Measurements from ENCODE around the gene ERG.

Gene ERG

DNA sequence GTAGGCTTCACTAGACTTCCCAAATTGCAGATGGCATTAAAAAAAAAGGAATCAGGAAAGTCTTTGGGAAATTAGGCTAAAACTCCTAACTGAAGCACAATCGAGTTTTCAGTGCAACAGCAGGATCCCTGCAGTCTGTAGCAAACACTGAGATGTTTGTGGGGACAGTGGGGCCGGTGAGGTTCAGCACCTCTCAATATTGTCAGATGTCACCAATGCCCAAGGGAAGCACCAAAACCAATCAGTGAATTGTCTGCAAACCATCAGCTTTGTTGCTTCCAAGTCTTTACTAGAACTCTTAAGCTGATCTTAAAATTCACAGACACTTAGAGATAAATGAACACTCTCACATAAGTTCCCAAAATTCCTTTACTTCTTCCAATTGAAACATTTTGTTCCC, 2.6 kb downstream of the ERG start:
- DNase-seq: no peak

DNA sequence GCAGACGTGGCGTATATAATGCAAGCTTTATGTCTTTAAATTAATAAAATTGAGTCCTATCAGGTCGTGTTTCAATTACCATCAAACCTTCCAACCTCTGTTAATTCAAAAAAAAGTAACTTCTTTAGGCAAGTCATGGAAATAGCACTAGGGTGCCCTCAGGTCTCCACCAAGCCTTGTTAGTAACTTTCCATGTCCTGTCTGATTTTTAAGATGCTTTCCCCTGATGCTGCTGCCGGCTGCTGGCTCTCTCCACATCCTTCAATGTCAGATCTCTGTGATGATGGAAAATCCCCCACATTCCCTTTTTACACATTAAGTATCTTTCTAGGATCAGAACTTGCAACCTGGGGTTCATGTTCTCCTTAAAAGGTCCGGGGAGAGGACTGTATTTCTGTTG, 3.0 kb downstream of the ERG start:
- DNase-seq: no peak

DNA sequence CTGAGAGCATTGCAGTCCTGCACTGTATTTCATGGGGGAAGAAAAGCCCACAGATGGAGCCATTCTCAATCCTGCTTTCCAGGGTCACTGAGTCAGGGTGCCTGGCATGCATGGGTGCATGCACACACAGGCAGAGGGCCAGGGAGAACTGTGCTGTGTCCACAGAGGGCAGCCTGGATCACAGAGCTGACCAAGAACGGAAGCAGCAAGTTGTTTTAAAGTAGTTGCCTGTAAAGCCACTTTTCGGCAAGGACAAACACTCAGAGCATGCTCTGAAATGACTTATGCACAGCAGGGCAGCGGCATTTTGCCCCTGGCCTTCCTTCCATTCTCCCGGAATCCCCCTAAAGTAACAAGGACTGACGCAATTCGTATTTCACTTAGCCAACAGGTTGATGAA, 3.6 kb downstream of the ERG start:
- DNase-seq: no peak

DNA sequence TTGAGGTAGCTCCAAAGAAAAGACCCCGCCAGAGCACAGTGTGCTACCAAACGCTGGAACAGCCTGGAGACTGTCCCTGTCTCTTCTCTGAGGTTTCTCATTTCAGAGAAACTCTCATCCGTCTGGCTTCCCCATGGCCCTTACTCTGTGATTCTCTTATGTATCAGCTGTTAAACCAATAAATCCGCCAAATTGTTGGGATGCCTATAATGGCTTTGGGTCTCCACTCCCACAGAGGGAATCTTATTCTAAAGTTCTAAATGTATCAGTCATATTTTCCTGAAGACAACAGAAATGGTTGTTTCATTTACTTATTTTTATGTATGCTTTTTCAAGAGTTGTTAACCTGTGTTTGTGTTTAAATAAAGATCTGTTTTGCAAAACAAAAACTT, 4.0 kb downstream of the ERG start:
- no peak for DNase-seq

DNA sequence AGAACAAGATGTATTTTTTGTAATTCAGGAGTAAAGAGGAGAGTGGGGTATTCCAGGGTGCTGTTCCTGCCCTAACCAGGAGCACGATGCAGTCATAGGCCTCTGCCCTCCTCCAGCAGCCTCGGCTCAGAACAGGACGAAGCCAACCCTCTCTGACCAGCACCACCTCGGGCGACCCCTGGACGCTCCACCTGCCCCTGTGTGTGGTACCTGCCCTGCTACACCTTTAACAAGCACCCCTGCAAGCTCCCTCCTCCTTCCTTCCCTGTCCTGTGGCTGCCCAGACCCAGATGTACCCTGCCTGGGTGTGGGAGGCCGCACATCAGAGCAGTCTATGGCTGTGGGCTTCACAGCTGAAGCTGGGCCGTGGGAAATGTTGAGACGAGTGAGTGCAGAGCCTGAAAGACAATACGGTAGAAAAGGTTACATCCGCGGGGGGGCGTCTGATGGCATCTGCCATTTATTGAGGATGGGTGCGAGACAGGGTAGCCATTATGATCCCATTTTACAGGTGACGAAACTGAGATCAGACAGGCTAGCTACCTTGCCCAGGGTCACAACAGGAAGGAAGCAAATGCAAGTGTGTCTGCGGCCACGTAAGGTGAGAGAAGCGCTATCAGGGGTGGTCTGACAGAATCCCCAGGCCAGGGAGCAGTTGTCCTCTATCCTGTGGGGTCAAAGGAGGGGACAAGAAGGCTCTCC, 4.6 kb downstream of the ERG start:
- no peak for DNase-seq

DNA sequence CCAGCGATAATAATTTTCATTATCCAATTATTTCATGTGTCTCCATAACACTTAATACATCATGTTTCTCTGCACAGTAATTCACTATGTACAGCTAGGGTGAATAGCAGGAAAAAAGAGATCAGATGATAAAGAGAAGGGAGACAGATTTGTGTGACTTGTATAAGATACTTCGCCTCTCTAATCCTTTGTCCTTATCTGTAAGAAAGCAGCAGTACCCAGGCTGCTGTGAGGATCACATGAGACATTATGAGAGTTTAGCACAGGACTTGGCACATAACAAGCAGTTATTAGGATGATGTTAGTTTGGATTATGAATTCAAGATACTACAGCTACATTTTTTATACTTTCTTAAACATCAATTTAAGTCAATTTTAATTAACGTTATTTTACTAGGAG, 6.3 kb downstream of the ERG start:
- DNase-seq: no peak

DNA sequence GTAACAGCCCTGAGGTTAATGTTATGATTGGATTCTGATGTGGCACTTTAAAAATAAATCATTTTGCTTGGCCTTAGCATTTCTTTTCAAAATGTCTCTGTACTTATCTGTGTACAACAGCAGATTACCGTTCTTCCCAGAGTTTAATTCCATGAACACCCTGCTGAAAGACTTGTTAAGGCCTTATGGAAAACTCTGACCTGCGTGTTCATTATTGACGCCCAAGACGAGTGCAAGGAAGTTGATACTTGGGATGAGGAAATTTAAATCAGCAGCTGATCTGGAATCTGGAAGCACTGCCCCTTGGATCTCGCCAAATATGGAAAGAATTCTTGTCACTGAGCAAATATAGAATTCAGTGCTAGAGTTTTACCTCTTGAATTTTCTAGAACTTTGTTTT, 6.7 kb downstream of the ERG start:
- DNase-seq: no peak

DNA sequence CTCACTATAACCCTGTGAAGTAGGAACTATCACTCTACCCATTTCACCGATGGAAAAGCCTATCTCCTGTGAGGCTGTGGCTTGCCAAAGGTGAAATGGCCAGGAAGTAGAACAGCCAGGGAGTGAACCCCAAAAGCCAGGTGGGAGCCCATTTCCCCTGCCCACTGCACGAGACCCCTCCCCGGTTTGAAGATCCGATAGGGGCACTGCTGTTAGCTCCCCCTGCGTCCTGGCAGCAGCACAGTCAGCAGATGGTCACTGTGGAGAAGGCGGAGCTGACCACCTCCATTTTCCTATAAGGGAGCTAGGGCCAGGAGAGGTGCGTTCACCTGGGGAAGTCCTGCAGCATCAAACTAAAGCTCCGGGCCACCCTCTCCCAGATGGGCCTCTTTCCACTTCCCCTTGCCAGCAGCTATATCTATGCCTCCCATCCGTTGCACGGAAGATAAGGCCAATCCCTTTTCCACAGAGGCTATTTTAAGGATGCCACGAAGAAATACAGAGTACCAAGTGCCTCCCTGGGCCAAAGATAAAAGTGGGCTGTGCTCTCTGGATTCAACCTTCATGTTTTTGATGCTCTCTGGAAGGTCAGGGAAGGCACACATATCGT, 7.8 kb downstream of the ERG start:
- DNase-seq: no peak

DNA sequence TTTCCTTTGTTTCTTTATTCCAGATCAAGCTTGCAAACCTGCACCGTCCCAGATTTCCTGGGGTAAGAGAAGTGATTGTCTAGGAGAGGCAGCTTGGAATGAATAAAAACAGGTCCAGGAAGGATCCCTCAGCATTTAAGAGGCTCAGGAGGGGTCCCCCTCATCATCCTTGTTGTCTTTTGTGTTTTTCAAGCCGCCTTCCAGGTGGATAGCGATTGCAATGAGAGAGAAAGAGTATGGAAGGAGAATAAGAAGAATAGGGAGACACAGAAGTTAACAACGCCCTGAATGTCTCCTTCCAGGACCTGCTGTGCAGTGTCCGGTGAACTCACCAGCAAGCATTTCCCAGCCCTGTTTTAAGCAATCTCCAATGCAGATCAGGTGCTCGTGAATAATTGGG, 8.5 kb downstream of the ERG start:
- no peak for DNase-seq

DNA sequence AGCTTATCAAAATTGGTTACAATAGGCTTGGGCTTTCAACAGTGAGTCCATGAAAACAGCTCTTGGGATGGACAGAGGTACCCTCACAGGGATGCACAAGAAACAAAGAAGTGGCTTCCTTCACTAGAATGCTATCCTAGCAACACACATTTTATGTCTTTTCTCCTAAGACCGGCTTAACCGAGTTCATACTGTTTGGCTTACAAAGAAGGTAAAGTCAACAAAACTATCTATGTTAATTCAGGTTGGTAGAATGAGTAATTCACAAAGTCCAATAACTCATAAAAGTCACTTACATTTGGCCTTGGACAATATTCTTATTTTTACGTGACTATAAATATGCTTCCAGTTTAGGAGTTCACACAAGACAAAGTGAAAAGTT, 9.0 kb downstream of the ERG start:
- no peak for DNase-seq

DNA sequence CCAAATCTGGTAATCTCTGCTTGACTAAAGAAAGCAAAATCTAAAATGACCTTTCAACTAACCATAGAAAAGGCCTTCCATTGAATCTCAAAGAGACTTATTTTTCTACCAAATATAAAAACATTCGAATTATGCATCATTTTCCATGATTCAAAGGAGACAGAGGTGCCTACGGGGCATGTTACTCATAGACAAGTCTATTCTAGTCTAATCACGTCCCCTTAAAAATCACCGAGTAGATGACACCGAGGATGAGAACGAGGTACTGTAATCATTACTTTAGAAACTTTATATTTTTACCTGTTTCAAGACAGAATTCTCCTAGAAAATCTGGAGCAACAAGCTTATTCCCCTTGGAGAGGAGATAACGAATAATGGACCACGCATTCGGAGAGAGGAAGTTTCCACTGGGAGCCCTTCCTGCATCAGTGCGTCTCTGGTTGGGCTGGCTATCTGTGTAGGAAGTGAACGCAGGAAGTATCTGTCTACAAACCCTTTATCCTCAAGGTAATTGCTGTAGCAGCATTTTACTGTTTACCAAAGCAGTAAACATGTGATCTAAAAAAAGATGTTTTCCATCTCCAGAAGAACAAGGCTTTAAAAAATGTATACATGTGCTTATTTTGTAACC, 9.5 kb downstream of the ERG start:
- DNase-seq: no peak

DNA sequence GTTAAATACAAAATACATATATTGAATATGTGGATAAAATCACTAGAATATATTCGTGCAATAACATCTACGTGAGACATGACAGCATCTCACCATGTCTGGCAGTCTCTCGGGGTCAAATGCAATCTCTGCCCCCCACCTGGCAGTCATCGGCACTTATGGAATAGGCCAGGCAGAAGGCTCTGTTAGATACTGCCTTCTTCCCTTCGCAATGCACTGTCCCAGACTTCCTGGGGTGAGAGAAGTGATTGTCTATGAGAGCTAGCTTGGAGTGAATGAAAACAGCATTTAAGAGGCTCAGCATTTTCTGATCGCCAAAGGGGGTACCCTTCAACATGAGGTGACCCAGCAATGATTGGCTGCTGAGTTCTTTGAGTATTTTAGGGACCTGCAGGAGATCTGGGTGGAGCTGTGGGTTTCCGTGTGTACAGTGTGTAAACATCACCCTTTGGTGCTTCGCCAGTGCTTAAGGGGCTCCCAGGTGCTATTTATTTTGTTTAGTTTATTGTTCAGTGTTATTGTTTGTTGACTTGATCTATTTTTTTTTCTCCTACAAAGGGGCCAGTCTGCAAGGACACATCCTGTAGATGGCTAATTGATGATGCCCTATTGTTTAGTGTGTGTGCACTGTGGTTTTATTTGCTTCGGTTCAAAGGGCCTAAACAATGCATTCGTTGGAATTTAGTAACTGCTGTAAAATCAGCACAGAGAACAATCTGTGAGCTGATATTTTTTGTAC, 10.2 kb downstream of the ERG start:
- no peak for DNase-seq

DNA sequence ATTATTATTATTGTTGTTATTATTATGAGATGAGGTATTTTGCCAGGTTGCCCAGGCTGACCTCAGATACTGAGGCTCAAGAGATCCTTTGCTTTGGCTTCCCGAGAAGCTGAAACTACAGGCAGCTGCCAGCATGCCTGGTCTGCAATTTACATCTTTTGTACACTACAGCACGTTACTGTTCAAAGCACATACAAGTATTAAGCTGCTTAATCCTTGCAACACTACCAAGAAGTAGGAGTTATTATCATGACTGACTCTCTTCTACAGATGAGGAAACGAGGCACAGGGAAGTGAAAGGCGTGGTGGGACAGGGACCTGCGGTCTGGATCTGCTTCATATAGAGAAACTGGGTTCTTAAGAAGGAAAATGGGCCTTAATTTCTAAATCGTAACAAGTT, 11.6 kb downstream of the ERG start:
- DNase-seq: no peak

DNA sequence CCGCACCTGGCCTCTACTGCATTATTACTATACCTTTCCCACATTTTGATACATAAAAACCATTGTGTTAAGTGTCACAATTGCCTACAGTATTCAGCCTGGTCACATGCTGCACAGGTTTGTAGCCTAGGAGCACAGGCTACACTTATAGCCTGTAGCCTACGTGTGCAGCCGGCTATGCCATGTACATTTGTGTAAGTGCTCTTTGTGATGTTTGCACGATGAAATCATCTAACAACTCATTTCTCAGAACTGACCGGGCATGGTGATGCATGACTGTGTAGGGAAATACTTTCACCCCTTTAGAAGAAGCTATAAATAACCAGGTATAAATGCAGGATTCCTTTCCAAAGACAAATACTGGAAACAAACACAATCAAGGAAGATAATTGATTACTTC, 12.1 kb downstream of the ERG start:
- no peak for DNase-seq

DNA sequence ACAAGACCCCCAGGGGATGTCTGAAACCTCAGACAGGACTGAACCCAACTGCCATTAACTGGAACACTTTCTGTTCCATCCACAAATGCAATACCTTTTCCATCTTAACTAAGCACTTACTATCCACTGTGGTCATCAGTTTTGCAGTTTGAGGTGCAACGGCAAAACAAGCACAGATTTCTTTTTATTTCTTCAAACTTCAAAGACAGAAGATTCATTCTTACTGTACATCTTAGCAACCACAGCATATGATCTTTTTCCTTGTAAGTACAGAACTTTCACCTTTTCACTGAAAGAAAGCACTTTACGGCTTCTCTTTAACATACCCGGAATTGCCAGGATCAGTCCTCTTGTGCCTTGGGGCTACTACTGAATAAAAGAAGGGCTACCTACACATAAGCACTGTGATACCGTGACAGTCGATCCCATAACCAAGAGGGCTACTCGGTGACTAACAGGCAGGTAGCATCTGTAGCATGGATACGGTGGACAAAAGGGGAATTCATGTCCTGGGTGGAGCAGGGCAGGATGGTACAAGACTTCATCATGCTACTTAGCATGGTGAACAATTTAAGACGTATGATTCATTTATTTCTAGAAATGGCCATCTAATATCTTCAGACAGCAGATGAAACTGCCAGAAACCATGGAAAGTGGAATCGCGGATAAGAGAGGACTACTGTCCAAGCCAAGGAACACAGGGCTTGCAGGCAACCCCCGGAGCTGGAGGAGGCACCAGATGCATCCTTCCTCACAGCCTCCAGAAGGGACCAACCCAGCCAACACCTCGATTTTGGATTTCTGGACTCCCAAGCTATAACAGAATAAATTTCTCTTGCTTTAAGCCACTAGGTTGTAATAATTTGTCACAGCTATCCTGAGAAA, 18.4 kb downstream of the ERG start:
- DNase-seq: no peak

DNA sequence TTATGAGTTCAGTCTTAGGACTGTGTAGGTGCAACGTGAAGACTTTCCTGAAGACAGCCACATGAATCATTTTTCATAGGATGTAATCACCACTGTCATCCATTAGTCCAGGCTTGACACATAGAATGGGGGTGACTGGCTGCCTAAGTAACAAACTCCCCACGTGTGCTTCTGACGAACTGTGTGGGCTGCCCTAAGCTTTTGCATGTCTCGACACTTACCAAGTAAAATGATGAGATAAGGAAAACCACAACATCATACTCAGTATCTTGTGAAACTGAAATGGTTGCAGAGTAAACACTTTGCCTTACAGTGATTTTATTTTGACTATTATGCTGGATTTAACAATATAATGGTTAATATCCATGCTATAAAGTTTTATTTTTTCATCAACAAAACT, 19.5 kb downstream of the ERG start:
- no peak for DNase-seq

DNA sequence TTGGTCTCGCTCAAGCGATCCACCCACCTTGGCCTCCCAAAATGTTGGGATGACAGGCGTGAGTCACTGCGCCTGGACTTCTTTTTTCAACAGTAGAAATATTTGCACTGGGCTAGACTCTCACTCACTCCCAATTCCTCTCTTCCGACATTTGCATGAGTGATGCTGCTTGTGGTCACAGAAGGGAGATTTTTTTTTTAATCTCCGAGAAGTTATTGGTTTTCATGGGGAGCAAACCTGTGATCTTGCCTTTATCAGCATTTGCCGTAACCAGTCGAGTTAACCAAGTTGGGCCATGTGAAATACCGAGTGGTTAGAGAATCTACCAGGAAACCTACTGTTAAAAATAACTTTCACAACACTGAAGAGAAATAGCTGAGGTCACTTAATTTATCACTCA, 21.1 kb downstream of the ERG start:
- no peak for DNase-seq

DNA sequence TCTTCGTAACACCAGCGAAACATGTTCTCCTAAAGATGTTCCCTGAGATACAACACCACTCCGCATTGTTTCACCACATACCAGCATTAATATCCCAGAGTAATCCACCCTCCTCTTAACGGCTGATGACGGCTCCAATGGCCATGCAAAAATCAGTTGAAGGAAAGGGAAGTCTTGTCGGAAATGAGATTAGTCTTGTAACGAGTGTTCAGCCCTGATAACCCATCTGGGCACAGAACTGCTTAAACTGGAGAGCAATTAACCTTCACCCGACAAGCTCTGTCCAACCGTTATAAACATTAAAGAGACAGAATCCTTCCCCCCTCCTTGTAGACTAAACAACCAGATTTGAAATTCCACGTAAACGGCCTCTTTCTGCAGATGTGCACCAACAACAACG, 21.9 kb downstream of the ERG start:
- DNase-seq: no peak

DNA sequence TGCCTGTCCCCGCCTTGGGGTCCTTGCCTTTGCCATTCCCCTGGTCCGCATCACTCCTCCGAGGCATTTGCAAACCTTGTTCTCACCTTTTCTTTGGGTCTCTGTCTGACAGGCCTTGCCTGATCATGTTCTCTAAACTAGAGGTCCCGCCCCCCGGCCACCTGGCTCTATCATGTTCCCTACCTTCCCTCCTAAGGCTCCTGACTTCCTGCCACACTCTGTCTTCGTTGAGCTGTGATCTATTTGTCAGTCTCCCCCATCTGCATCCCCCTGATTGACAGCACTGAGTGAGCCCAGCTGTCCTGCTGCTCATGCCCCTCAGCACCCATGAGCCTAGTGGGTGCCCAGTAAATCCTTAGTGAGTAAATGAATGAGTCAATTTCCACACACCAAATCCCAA, 22.8 kb downstream of the ERG start:
- no peak for DNase-seq

DNA sequence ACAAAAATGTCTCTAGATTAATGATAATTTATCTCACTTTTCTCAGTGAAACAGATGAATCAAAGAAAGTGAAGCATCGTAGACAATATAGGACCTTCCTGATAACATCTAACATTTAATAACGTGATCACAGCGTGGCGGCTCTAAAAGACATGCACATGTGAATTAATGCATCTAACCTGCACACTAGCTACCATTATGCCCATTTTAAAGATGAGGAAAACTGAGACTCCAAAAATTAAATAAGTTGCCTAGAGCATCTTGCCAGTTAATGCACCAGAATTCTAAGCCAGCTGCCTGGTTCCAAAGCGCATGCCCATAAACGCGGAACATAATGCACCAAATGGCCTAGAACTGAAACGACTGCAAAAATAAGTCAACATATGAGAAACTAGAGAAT, 23.5 kb downstream of the ERG start:
- no peak for DNase-seq

DNA sequence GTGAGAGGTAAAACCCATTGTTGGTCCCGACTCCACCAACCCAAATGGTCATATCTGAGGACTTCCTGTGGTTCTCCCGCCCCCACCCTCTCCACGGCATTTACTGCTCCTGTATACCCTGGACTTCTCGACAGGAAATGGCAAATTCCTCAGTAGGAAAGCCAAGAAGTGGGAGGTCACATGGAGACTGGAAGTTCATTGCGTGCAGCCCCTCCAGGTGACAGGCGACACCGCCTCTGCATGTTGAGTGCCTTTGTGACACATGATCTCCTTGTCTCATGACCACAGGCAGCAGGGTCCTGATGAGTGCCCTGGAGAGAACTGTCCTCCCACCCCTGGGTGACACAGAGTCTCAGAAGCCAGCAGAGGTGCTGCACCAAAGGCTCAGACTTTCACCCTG, 24.2 kb downstream of the ERG start:
- no peak for DNase-seq

DNA sequence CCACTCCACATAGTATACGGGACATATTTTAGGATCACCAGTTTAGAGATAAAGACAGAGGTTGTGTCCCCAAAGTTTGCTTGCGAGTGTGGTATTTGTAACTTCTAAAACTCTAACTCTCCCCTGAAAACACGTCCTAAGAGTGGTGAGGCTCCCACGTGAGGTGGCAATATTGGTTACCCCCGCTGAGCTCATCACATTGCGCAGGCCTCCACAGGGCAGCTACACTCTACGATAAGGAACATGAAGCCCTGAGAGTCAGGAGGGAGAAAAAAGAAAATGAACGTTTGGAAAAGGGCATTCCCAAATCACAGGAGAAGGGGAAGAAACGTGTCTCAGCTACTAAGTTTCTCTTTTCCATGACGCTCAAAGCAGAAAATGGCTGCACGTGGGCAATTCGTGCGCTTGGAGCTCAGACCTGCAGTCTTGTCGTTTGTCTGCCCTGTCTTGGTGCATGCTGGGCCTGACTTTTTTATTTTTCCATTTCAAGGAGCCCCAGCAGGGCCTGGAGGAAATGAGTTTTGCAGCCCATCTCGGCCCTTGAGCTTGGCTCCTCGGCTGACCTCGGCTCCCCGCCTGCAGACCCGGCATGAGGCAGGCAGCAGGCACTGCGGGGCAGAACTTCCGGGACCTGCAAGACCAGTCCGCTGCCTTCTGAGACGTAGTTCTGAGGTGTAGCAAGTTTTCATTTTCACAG, 25.7 kb downstream of the ERG start:
- DNase-seq: no peak

DNA sequence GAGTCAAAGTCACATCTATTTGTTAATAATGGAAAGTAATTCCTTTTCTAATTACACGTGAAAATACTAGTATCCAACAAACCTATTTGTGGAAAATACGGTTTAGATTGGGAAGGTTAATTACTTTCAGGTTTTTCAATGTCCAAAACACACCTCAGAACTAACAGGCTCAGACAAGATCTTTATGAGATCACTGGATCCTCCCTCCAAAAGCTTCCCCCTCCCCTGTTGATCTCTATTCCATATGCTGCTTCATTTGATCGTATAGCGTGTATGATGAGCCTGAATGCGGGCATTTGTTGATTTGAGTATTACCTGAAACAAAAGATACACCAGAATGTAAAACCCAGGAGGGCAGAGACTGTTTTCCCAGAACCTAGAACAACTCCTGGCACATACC, 26.5 kb downstream of the ERG start:
- DNase-seq: no peak

All from NCI-H187 treated with DMSO at 0.1 percent for 48 hours (cell line).